SIG-M5 treated with dmso at 0.1 percent for 504 hours (cell line): ENCODE data around the gene TCL1B.
A peak's percentile ranks its signal among the peaks of the same experiment; 100 is the strongest.
"Not testable (repeated sequence)": the region's sequence is repeated elsewhere in the genome, so short reads cannot be mapped to it uniquely, and the experiment has no call there.

Experiments
- DNase-seq: peaks from one replicate; lab custom pipeline; 2025; ENCODE audit not compliant: unreplicated experiment; lab: John Stamatoyannopoulos, UW

Gene TCL1B

GRCh38 chr14:95700221-95700976 is 14.2 kb downstream of the TCL1B start:
- no peak for DNase-seq

GRCh38 chr14:95701846-95702221 is 15.6 kb downstream of the TCL1B start:
- no peak for DNase-seq

GRCh38 chr14:95703341-95703740 is 17.1 kb downstream of the TCL1B start:
- DNase-seq, result no peak

- DNase-seq, result no peak
Measured at GRCh38 chr14:95703805-95704204, 17.6 kb downstream of the TCL1B start.

- no peak for DNase-seq
Measured at GRCh38 chr14:95705518-95705917, 19.3 kb downstream of the TCL1B start.

- DNase-seq, result no peak
Measured at GRCh38 chr14:95707327-95707726, 21.1 kb downstream of the TCL1B start.

GRCh38 chr14:95710106-95710505 is 23.9 kb downstream of the TCL1B start:
- DNase-seq, result no peak

- DNase-seq, result no peak
Measured at GRCh38 chr14:95711476-95712176, 25.4 kb downstream of the TCL1B start.

- DNase-seq, result no peak
Measured at GRCh38 chr14:95712398-95712797, 26.2 kb downstream of the TCL1B start.

- no peak for DNase-seq
Measured at GRCh38 chr14:95713596-95714371, 27.6 kb downstream of the TCL1B start, which contains the start of gene TCL1A. Gene TCL1A (minus strand): TSS chr14:95714125. CDS start chr14:95714066, 59 bp downstream.

- no peak for DNase-seq
Measured at GRCh38 chr14:95722525-95723190, 36.4 kb downstream of the TCL1B start.

- no peak for DNase-seq
Measured at GRCh38 chr14:95725685-95726336, 39.6 kb downstream of the TCL1B start.

- DNase-seq, result no peak
Measured at GRCh38 chr14:95727056-95727700, 41.0 kb downstream of the TCL1B start.

GRCh38 chr14:95729402-95730028 is 43.3 kb downstream of the TCL1B start:
- DNase-seq, result not testable (repeated sequence)

- DNase-seq, result no peak
Measured at GRCh38 chr14:95730126-95730525, 43.9 kb downstream of the TCL1B start.

- no peak for DNase-seq
Measured at GRCh38 chr14:95733212-95733611, 47.0 kb downstream of the TCL1B start.

GRCh38 chr14:95739356-95739755 is 53.1 kb downstream of the TCL1B start:
- no peak for DNase-seq

- peak; percentile 72 for DNase-seq
Measured at GRCh38 chr14:95741038-95741490, 54.8 kb downstream of the TCL1B start.

- DNase-seq, result no peak
Measured at GRCh38 chr14:95741781-95742180, 55.6 kb downstream of the TCL1B start.
